Right lobe of liver (tissue), 6 donors: Measurements from ENCODE around the gene GMPPB. TPM values are rescaled to one million over a fixed set of nuclear protein-coding genes. Genes with fewer than 3 reads are reported as not detected.

Experiments
- ATAC-seq, 4 donors: fragments of 200-7000 bp; cut with Tn5 transposase; one replicate each; pipeline ENCODE4 v1.9.1; 2020; ENCODE audit warnings: mild to moderate bottlenecking in 4 of 4, moderate library complexity in 4 of 4
- DNase-seq, 3 donors: peaks; one replicate each; pipeline ENCODE4 v3.0.0-alpha.2; 2020
- H3K27ac ChIP-seq, 3 donors: fragments of 200-600 bp; one replicate each; pipeline ENCODE4 v1.8.0; 2022
- H3K27me3 ChIP-seq, 2 donors: fragments of 200-600 bp; one replicate each; pipeline ENCODE4 v1.8.0; 2022
- H3K36me3 ChIP-seq, 4 donors: fragments of 200-600 bp; sonication (generic) in 1 of 4; one replicate each; pipeline versions ENCODE4 v1.5.1 to v1.8.0; 2017 to 2022; ENCODE audit warnings: control low read depth in 1 of 4
- H3K4me1 ChIP-seq, 4 donors: fragments of 200-600 bp; sonication (generic) in 1 of 4; one replicate each; pipeline versions ENCODE4 v1.5.1 to v1.8.0; 2017 to 2022; ENCODE audit warnings: control low read depth in 1 of 4
- H3K4me3 ChIP-seq, 3 donors: fragments of 200-600 bp; one replicate each; pipeline ENCODE4 v1.8.0; 2022
- H3K9me3 ChIP-seq, 4 donors: fragments of 200-600 bp; sonication (generic) in 1 of 4; one replicate each; pipeline versions ENCODE4 v1.5.1 to v1.8.0; 2017 to 2022; ENCODE audit warnings: control low read depth in 1 of 4
- POLR2A ChIP-seq: fragments of 450-650 bp; IDR thresholded peaks from one replicate; pipeline ENCODE4 v1.6.1; 2017; ENCODE audit warnings: antibody characterized with exemption, mild to moderate bottlenecking
- WGBS: methylation state at CpG from one replicate; pipeline ENCODE4 v1.1.6; 2018; ENCODE audit warnings: low coverage, low lambda C conversion rate; ENCODE audit not compliant: insufficient coverage; ENCODE audit errors: missing lambda C conversion rate; 5-methylcytosine and 5-hydroxymethylcytosine counted together
- intact Hi-C, 2 donors: fragments of 100-400 bp; cut with DNase I; formaldehyde crosslinking; loops; one replicate each; pipeline versions ENCODE4 v1.11.2 to v1.14.1; 2022
- total RNA-seq, 6 experiments: library from RNA; depleted of rRNA in 2 of 6; stranded (reverse); fragments of >200 nt in 2 of 6; fragmentation: NEBNext Ultra II Directional in 3 of 6; extraction: Animal tissue kit (Norgen Biotek cat#: 25700) in 3 of 6; gene quantifications; one replicate each; pipeline versions ENCODE4 v1.1.0 to v1.2.4, GENCODE V29; 2016 to 2023
- TF ChIP-seq, protein P1 (sequence below), 4 donors: fragments of 200-600 bp in 3 of 4; fragments of 450-650 bp in 1 of 4; IDR thresholded peaks; one replicate each; pipeline versions ENCODE4 v1.5.1 to v1.8.0; 2016 to 2022; ENCODE audit warnings: antibody characterized with exemption in 4 of 4, mild to moderate bottlenecking in 2 of 4
- donor health status: DM: no; HTN: yes; CAD: no.
- donor health status: DM: no; HTN: no; CAD: no.
- donor health status: DM: no; HTN: no; CAD: no.
- donor health status: DM: no; HTN: yes; CAD: no.
- donor health status: DM: no; HTN: yes; CAD: no.

The GMPPB gene
- total RNA-seq, 6 experiments from 2014 or later, result 12.2 to 34.2 (median 25.6) TPM

DNA sequence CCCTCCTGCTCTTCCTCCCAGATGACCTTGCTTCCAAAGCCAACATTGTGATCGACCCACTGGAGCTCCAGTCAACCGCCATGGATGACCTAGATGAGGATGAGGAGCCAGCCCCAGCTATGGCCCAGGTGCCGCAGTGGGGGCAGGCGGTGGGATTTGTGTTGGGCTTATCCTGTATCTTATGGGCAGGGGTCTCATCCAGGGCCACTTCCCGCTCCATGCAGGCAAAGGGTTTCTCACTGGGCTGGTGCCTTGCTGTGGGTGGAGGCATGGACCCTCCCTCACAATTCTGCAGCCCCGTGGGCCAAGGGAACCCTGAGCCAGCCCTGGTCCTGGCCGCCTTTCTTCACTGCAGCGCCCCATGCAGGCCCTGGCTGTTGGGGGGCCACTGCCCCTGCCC, 19.1 kb downstream of the GMPPB start:
- ATAC-seq (no peak), DNase-seq (peak in 1 of 3 donors; percentile 20)
- Histone ChIP-seq H3K4me3 (no peak overlapping the region), H3K27ac (no peak overlapping the region), H3K9me3 (no peaks in the 10 kb centered on the region), H3K36me3 (peaks cover 0 to 61% (median 23%) of the 10 kb centered on the region in 4 donors), H3K4me1 (no peaks in the 10 kb centered on the region), H3K27me3 (no peaks in the 10 kb centered on the region)
- no CpG with 5 or more reads among the region's 8 CpGs for whole genome bisulfite sequencing
- intact Hi-C loops, result loop anchor here in 1 of 2 donors (10.0 kb wide), 1 partner anchor 140 kb away; no protein-coding TSS in a partner anchor
- TF ChIP-seq, protein P1, sequence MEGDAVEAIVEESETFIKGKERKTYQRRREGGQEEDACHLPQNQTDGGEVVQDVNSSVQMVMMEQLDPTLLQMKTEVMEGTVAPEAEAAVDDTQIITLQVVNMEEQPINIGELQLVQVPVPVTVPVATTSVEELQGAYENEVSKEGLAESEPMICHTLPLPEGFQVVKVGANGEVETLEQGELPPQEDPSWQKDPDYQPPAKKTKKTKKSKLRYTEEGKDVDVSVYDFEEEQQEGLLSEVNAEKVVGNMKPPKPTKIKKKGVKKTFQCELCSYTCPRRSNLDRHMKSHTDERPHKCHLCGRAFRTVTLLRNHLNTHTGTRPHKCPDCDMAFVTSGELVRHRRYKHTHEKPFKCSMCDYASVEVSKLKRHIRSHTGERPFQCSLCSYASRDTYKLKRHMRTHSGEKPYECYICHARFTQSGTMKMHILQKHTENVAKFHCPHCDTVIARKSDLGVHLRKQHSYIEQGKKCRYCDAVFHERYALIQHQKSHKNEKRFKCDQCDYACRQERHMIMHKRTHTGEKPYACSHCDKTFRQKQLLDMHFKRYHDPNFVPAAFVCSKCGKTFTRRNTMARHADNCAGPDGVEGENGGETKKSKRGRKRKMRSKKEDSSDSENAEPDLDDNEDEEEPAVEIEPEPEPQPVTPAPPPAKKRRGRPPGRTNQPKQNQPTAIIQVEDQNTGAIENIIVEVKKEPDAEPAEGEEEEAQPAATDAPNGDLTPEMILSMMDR (IDR thresholded peaks at IDR 0.05), result no peak
- no peak for TF ChIP-seq POLR2A

DNA sequence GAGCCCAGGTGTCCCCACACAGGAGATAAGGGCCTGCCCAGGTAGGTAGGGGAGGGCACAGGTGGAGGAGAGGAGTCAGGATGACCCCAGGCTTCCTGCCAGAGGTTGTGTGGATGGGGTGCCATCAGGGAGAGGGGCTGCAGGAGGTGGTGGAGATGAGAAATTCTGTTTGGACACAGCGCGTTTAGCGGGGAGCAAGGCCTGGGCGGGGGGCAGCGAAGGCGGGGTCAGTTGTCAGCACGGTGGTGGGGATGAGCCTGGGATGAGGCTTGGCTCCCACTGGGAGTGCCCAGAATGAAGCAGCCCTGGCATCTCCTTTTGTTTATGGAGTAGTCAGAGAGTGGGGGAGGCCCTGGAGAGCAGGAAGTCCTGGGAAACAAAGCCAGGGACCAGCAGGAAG, 19.8 kb downstream of the GMPPB start:
- WGBS, result 93% methylated on average over 5 of the region's 7 CpGs
- H3K4me1 ChIP-seq, result no peaks in the 10 kb centered on the region
- H3K27me3 ChIP-seq, result no peaks in the 10 kb centered on the region
- peaks cover 0 to 68% (median 23%) of the 10 kb centered on the region in 4 donors for H3K36me3 ChIP-seq
- TF ChIP-seq, protein P1 (IDR thresholded peaks at IDR 0.05), result no peak
- no peak for TF ChIP-seq POLR2A
- no peak overlapping the region for H3K4me3 ChIP-seq
- no peak overlapping the region for H3K27ac ChIP-seq
- ATAC-seq (no peak), DNase-seq (no peak)
- no peaks in the 10 kb centered on the region for H3K9me3 ChIP-seq
- intact Hi-C loops, result loop anchor here in 1 of 2 donors (10.0 kb wide), 1 partner anchor 141 kb away; no protein-coding TSS in a partner anchor

DNA sequence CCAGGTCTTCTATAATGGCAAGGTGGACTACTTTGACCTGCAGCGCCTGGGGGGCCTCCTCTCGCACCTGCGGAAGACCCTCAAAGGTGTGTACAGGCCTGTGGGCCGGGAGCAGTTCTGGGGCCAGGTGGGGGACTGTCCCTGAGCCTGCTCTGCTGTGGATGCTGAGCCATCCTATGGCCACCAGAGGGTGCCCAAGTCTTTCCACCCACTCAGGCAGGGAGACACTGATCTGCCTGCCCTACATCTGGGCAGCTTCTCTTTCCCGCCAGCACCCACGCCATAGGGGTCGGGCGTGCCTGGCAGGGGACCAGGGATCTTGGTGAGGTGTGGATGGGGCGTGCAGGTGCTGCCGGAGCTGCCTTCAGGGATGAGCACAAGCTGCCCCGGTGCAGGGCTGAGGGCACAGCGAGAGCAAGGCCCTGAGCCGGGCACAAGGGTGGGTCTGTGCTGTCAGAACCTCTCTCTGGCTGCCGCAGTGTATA, 20.3 kb downstream of the GMPPB start:
- 33% methylated on average over 3 of the region's 14 CpGs for whole genome bisulfite sequencing
- Histone ChIP-seq H3K4me1 (no peaks in the 10 kb centered on the region), H3K27me3 (no peaks in the 10 kb centered on the region), H3K36me3 (peaks cover 0 to 70% (median 25%) of the 10 kb centered on the region in 4 donors), H3K4me3 (no peak overlapping the region), H3K9me3 (no peaks in the 10 kb centered on the region), H3K27ac (no peak overlapping the region)
- intact Hi-C loops, result loop anchor here in 1 of 2 donors (10.0 kb wide), 1 partner anchor 141 kb away; no protein-coding TSS in a partner anchor
- DNase-seq (peak in 1 of 3 donors; percentile 52), ATAC-seq (peak; percentile 78 to 86 (median 84))
- TF ChIP-seq POLR2A, result no peak
- TF ChIP-seq, protein P1 (IDR thresholded peaks at IDR 0.05), result peak; percentile 69 to 91 (median 82)

DNA sequence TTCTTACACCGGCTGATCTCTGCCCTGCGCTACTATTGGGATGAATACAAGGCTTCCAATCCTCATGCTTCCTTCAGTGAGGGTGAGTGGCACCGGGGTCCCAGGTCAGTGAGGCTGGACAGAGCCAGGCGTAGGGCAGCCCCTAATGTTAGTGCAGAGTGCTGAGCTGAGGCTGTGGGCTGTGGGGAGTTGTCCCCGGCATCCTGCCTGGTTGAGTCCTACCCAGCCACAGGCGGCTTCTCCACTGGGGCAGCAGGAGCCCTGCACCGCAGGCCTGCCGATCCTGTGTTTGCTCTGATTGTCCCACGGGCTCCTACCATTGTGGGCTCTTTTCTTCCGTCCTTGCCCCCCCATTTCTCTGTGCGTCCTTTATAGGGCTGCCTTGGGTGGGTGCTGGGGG, 21.1 kb downstream of the GMPPB start:
- H3K36me3 ChIP-seq, result peaks cover 0 to 75% (median 27%) of the 10 kb centered on the region in 4 donors
- WGBS, result 84% methylated on average over 5 of the region's 11 CpGs
- TF ChIP-seq, protein P1 (IDR thresholded peaks at IDR 0.05), result no peak
- no peak for TF ChIP-seq POLR2A
- no peak overlapping the region for H3K4me3 ChIP-seq
- H3K27me3 ChIP-seq, result no peaks in the 10 kb centered on the region
- H3K27ac ChIP-seq, result no peak overlapping the region
- H3K9me3 ChIP-seq, result no peaks in the 10 kb centered on the region
- intact Hi-C loops, result loop anchor here in 1 of 2 donors (10.0 kb wide), 1 partner anchor 142 kb away; no protein-coding TSS in a partner anchor
- ATAC-seq (no peak), DNase-seq (no peak)
- no peaks in the 10 kb centered on the region for H3K4me1 ChIP-seq
